ENCODE measurements around the gene HAUS5. TPM values are rescaled to one million over a fixed set of nuclear protein-coding genes. Genes with fewer than 3 reads are reported as not detected.
A peak's percentile ranks its signal among the peaks of the same experiment; 100 is the strongest.

HAUS5 gene
- total RNA-seq, 1 donor from 2014 or later, result 9.1 TPM

GRCh38 chr19:35619290-35619923 lies 6.9 kb downstream of the HAUS5 start:
- H3K36me3 ChIP-seq, result peaks cover 17% of the 10 kb centered on the region
- no peak overlapping the region for H3K27ac ChIP-seq
- no peak for DNase-seq
- no peaks in the 10 kb centered on the region for H3K4me1 ChIP-seq
- H3K27me3 ChIP-seq (ENCODE audit: low read depth), result no peaks in the 10 kb centered on the region
- ATAC-seq, result no peak
- H3K9me3 ChIP-seq, result no peaks in the 10 kb centered on the region
- intact Hi-C loops (cut with DNase I), result no loop called here
- H3K4me3 ChIP-seq, result no peak overlapping the region
- TF ChIP-seq CTCF (IDR thresholded peaks at IDR 0.05), result no peak

GRCh38 chr19:35620001-35620400 lies 7.5 kb downstream of the HAUS5 start:
- H3K27ac ChIP-seq, result no peak overlapping the region
- peaks cover 17% of the 10 kb centered on the region for H3K36me3 ChIP-seq
- H3K4me1 ChIP-seq, result no peaks in the 10 kb centered on the region
- intact Hi-C loops (cut with DNase I), result no loop called here
- DNase-seq (no peak), ATAC-seq (no peak)
- H3K4me3 ChIP-seq, result no peak overlapping the region
- H3K9me3 ChIP-seq, result no peaks in the 10 kb centered on the region
- no peak for TF ChIP-seq CTCF (IDR thresholded peaks at IDR 0.05)
- H3K27me3 ChIP-seq (ENCODE audit: low read depth), result no peaks in the 10 kb centered on the region

GRCh38 chr19:35621708-35622107 lies 9.2 kb downstream of the HAUS5 start:
- no peaks in the 10 kb centered on the region for H3K27me3 ChIP-seq (ENCODE audit: low read depth)
- no peak overlapping the region for H3K27ac ChIP-seq
- ATAC-seq, result no peak
- no peaks in the 10 kb centered on the region for H3K4me1 ChIP-seq
- no peak for DNase-seq
- H3K36me3 ChIP-seq, result peaks cover 17% of the 10 kb centered on the region
- no peak for TF ChIP-seq CTCF (IDR thresholded peaks at IDR 0.05)
- H3K9me3 ChIP-seq, result no peaks in the 10 kb centered on the region
- intact Hi-C loops (cut with DNase I), result no loop called here
- H3K4me3 ChIP-seq, result no peak overlapping the region

- H3K4me3 ChIP-seq, result no peak overlapping the region
- no peaks in the 10 kb centered on the region for H3K27me3 ChIP-seq (ENCODE audit: low read depth)
- no peak for TF ChIP-seq CTCF (IDR thresholded peaks at IDR 0.05)
- no peaks in the 10 kb centered on the region for H3K9me3 ChIP-seq
- peaks cover under 1% of the 10 kb centered on the region for H3K4me1 ChIP-seq
- H3K36me3 ChIP-seq, result peaks cover 9% of the 10 kb centered on the region
- H3K27ac ChIP-seq, result no peak overlapping the region
- DNase-seq (peak; percentile 17), ATAC-seq (no peak)
- intact Hi-C loops (cut with DNase I), result no loop called here
Observed at GRCh38 chr19:35622750-35623149, 10.2 kb downstream of the HAUS5 start.

- H3K36me3 ChIP-seq, result peaks cover 8% of the 10 kb centered on the region
- H3K4me1 ChIP-seq, result peaks cover 6% of the 10 kb centered on the region
- intact Hi-C loops (cut with DNase I), result no loop called here
- no peaks in the 10 kb centered on the region for H3K9me3 ChIP-seq
- TF ChIP-seq CTCF (IDR thresholded peaks at IDR 0.05), result no peak
- H3K27ac ChIP-seq, result no peak overlapping the region
- no peaks in the 10 kb centered on the region for H3K27me3 ChIP-seq (ENCODE audit: low read depth)
- no peak overlapping the region for H3K4me3 ChIP-seq
- peak; percentile 9 for DNase-seq
- no peak for ATAC-seq
Observed at GRCh38 chr19:35623327-35624010, 10.9 kb downstream of the HAUS5 start.
